ENCODE results near the gene LCLAT1.

Gene LCLAT1

DNA sequence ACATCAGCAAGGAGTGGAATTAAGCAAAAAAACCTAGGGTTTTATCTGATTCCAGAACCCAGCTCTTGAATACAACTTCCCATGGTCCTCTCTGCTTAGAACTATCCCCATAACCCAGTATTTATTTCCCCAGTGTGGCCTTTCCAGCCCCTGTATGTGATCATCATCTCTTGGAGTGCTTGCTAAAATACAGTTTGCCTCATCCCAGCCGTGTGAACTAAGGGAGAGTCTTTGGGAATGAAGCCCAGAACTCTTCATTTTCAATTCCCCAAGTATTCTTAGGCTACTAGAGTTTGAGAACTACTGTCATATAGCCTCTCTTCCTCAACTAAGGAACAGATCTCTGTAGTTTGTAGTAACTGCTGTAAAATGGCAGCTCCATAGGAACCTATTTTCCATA lies 173.1 kb downstream of the LCLAT1 start:
- H3K27ac ChIP-seq (ENCODE audit: extremely low read depth, low read depth, low read length) = no peak overlapping the region
- ChIA-PET CTCF (no interaction called here), POLR2A (no interaction called here)
- no peaks in the 10 kb centered on the region for H3K36me3 ChIP-seq (ENCODE audit: control insufficient read depth in 2 of 2, insufficient read depth in 1 of 2, low read length in 2 of 2)
- H3K4me1 ChIP-seq (ENCODE audit: control insufficient read depth, insufficient read depth, low read length) = no peaks in the 10 kb centered on the region
- TF ChIP-seq ZNF274 (IDR thresholded peaks at IDR 0.05; ENCODE audit: low read length) = no peak
- TF ChIP-seq ZNF274 (tag by site-specific recombination; IDR thresholded peaks at IDR 0.05; ENCODE audit: borderline replicate concordance) = no peak
- TF ChIP-seq ZNF837 (tag by site-specific recombination; IDR thresholded peaks at IDR 0.05) = no peak
- no peak for TF ChIP-seq ZBTB10 (tag by site-specific recombination; IDR thresholded peaks at IDR 0.05)
- TF ChIP-seq MZF1 (tag by site-specific recombination; IDR thresholded peaks at IDR 0.05; ENCODE audit: borderline replicate concordance) = no peak
- TF ChIP-seq REPIN1 (tag by site-specific recombination; IDR thresholded peaks at IDR 0.05; ENCODE audit: low read depth) = no peak
- no peak for TF ChIP-seq ZNF37A (tag by site-specific recombination; IDR thresholded peaks at IDR 0.05)
- no peak for TF ChIP-seq SP3 (tag by site-specific recombination; IDR thresholded peaks at IDR 0.05)
- no peak for TF ChIP-seq ZNF341 (tag by site-specific recombination; IDR thresholded peaks at IDR 0.05; ENCODE audit: low read depth)
- no peak for TF ChIP-seq ZNF544 (tag by site-specific recombination; IDR thresholded peaks at IDR 0.05)
- no peak for TF ChIP-seq BCL11A (tag by site-specific recombination; IDR thresholded peaks at IDR 0.05; ENCODE audit: low read depth)
- no peak for TF ChIP-seq SP2 (tag by site-specific recombination; IDR thresholded peaks at IDR 0.05)
- TF ChIP-seq WT1 (tag by site-specific recombination; IDR thresholded peaks at IDR 0.05) = no peak
- TF ChIP-seq, protein P1, sequence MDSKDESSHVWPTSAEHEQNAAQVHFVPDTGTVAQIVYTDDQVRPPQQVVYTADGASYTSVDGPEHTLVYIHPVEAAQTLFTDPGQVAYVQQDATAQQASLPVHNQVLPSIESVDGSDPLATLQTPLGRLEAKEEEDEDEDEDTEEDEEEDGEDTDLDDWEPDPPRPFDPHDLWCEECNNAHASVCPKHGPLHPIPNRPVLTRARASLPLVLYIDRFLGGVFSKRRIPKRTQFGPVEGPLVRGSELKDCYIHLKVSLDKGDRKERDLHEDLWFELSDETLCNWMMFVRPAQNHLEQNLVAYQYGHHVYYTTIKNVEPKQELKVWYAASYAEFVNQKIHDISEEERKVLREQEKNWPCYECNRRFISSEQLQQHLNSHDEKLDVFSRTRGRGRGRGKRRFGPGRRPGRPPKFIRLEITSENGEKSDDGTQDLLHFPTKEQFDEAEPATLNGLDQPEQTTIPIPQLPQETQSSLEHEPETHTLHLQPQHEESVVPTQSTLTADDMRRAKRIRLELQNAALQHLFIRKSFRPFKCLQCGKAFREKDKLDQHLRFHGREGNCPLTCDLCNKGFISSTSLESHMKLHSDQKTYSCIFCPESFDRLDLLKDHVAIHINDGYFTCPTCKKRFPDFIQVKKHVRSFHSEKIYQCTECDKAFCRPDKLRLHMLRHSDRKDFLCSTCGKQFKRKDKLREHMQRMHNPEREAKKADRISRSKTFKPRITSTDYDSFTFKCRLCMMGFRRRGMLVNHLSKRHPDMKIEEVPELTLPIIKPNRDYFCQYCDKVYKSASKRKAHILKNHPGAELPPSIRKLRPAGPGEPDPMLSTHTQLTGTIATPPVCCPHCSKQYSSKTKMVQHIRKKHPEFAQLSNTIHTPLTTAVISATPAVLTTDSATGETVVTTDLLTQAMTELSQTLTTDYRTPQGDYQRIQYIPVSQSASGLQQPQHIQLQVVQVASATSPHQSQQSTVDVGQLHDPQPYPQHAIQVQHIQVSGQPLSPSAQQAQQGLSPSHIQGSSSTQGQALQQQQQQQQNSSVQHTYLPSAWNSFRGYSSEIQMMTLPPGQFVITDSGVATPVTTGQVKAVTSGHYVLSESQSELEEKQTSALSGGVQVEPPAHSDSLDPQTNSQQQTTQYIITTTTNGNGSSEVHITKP (tag by site-specific recombination; IDR thresholded peaks at IDR 0.05) = no peak
- TF ChIP-seq, protein P2, sequence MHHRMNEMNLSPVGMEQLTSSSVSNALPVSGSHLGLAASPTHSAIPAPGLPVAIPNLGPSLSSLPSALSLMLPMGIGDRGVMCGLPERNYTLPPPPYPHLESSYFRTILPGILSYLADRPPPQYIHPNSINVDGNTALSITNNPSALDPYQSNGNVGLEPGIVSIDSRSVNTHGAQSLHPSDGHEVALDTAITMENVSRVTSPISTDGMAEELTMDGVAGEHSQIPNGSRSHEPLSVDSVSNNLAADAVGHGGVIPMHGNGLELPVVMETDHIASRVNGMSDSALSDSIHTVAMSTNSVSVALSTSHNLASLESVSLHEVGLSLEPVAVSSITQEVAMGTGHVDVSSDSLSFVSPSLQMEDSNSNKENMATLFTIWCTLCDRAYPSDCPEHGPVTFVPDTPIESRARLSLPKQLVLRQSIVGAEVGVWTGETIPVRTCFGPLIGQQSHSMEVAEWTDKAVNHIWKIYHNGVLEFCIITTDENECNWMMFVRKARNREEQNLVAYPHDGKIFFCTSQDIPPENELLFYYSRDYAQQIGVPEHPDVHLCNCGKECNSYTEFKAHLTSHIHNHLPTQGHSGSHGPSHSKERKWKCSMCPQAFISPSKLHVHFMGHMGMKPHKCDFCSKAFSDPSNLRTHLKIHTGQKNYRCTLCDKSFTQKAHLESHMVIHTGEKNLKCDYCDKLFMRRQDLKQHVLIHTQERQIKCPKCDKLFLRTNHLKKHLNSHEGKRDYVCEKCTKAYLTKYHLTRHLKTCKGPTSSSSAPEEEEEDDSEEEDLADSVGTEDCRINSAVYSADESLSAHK (tag by site-specific recombination; IDR thresholded peaks at IDR 0.05) = no peak
- TF ChIP-seq GFI1B (tag by site-specific recombination; IDR thresholded peaks at IDR 0.05) = no peak
- no peak for TF ChIP-seq ZNF10 (tag by site-specific recombination; IDR thresholded peaks at IDR 0.05)
- TF ChIP-seq BCL11B (tag by site-specific recombination; IDR thresholded peaks at IDR 0.05; ENCODE audit: low read depth) = no peak
- no peak for TF ChIP-seq ZNF404 (tag by site-specific recombination; IDR thresholded peaks at IDR 0.05)
- TF ChIP-seq ZNF202 (tag by site-specific recombination; IDR thresholded peaks at IDR 0.05; ENCODE audit: borderline replicate concordance) = no peak
- TF ChIP-seq PBX3 (CRISPR knock-in tag; IDR thresholded peaks at IDR 0.05) = no peak
- H3K9me3 ChIP-seq (ENCODE audit: control insufficient read depth, insufficient read depth, low read depth, low read length) = no peaks in the 10 kb centered on the region
- no peak overlapping the region for H3K4me3 ChIP-seq (ENCODE audit: low read depth, low read length)

All from HEK293 (cell line).